ENCODE measurements around the gene ADD3.

DNA sequence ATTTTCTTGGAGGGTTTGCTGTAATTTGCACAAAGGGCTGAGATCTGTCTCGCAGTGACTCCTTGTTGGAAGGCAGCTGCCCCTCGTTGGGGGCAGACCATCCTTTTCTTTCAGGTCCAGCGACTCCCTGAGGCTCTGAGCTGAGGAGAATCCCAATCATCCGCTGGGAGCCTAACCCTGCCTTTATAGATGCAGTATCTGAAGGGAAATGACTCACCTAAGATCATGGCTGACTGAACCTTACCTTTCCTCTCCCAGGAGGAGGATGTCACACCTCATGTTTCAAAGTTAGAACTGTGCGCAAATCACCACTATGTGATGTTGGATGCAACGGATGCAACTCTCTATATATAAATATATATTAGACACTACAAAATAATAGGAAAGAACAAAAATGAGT lies 163.2 kb downstream of the ADD3 start:
- TF ChIP-seq, protein P1, sequence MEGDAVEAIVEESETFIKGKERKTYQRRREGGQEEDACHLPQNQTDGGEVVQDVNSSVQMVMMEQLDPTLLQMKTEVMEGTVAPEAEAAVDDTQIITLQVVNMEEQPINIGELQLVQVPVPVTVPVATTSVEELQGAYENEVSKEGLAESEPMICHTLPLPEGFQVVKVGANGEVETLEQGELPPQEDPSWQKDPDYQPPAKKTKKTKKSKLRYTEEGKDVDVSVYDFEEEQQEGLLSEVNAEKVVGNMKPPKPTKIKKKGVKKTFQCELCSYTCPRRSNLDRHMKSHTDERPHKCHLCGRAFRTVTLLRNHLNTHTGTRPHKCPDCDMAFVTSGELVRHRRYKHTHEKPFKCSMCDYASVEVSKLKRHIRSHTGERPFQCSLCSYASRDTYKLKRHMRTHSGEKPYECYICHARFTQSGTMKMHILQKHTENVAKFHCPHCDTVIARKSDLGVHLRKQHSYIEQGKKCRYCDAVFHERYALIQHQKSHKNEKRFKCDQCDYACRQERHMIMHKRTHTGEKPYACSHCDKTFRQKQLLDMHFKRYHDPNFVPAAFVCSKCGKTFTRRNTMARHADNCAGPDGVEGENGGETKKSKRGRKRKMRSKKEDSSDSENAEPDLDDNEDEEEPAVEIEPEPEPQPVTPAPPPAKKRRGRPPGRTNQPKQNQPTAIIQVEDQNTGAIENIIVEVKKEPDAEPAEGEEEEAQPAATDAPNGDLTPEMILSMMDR (IDR thresholded peaks at IDR 0.05), result no peak
- no peak for TF ChIP-seq POLR2A (IDR thresholded peaks at IDR 0.05)
